Activated gamma-delta T cell treated with Interleukin-2 at 50 U/mL for 16 hours (primary cell): Measurements from ENCODE around the gene TEKT1.
"Not testable (repeated sequence)": the region's sequence is repeated elsewhere in the genome, so short reads cannot be mapped to it uniquely, and the experiment has no call there.

ENCODE experiments used
- DNase-seq: peaks from one replicate; pipeline ENCODE4 v3.0.0-alpha.2; 2020

TEKT1 gene

DNA sequence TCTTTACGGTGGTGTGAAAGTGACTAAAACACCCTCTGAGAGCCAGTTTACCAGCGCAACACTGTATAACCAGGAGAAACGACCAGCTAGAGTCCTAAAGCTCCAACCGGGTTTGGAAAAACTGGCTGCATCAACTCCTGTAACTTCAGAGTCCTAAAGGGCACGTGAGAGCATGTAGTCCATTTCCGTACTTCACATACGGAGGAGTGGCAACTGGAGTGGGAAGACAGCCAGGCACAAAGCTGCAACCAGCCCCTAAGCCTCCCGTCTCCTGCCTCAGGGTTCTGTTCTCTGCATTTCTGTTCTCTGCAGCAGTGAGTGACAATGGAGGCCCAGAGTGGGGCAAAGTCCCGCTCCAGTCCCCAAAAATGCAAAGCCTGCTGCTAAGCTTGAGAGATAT, 19.2 kb downstream of the TEKT1 start:
- no peak for DNase-seq

DNA sequence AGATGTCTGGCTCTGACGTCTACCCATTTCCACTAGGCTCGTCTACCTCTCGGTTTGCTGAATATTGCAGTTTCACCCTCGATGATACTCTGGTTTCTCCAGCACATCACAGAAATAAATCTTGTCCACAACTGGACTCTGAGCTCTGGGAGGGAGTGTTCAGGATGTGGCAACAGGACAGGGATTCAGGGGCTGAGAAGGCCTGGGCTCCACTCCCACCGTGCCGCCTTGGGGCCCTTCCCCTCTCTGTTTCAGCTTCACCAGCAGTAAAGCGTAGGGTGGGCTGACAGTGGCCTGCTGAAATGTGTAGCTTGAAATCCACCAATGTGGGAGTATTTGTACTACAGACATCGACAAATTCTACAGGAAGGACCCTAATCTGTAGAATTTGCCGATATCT, 20.0 kb downstream of the TEKT1 start:
- no peak for DNase-seq

DNA sequence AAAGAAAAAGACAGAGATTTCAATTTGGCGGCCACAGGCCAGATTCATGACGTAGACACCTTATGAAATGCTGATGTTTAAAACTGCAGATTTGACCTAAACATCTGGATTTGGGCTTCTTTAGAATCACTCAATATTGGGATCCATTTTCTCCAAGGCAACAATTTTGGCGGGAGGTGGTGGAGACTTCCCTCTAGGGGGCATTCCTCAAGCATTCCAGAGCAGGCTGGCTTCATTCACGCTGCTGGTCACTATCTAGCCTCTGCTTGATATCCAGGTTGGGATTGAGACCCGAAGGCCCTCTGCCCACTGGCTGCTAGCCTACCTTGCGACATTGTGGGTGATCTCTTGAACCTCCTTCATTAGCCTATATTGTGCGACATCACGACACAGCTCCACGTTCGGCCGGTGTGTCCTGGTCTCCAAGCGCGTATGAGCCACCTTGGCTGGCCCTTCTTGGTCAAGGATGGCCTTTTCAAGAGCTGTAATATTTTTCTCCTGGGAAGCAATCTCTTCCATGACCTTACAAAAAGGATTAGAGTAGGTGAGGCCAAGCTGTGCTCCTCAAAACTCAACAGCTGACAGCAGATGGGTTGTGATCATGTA, 31.0 kb downstream of the TEKT1 start:
- DNase-seq: no peak

DNA sequence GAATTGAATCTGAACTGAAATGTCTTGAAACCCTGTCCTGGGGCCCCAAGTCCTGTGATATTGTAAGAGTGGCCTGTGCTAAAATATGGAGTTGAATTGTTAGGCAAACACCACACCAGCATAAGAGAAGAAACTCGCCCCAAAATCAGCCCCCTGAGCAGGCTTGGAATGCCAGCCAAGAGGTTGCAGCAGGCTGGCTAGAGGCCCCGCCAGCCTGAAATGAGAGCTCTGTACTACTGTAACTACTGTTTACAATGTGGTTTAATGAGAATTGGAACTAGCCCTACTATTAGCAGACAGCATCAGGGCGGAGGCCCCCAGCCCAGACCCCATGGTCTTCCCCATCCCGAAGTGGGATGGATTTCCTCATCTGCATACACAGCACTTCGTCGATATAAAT, 31.8 kb downstream of the TEKT1 start:
- DNase-seq: no peak

DNA sequence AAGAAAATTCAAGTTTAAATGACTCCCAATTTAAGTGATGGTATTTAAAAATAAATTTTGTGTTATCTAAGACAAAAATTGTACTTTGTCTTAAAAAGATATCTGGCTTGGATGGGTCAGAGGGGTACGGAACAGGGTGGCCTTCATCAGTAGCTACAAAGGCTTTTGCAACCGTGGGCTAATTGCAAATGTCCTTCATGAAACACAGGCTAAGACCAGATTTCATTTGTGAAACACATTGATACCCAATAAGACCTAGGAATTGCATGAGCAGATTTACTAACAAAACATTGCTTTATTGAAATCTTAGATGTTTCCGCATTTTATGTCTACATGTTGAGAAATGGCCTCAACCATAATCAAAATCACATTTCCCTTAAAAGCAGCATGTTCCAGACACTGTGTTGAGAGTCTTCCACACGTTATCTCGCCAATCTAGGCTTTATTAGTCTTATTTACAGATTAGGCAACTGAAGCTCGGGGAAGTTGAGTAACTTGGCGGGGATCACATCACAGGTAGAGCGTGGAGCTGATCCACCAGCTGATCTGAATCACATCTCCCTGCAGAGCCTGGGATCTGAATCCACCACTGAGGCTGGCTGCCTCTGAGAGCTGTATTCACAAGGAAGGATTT, 33.7 kb downstream of the TEKT1 start:
- DNase-seq: no peak

DNA sequence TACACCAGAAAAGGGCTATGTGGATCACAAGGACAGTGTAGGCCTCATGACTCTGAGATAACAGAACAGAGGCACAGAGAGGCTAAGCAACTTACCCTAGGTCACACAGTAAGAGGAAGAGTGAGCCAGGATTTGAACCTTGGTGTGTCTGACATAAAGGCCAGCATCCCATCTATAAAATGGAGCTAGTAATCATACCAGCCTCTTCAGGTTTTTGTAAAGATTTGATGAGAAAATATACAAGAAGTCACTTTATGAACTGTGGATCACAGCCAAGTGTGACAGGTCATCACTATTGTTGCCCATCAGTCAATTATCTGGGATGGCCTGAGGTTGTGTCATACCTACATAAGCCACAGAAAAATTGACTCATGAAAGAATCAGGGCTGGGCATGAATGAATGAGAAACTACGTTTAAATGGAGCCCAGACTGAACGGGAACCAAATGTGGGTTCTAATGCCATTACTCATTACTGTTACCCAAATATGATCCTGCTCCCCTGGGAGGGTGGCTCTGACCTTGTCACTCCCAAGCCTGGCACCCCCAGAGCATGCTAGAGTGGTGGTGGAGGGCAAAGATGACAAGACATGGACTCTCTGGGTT, 34.5 kb downstream of the TEKT1 start:
- DNase-seq: no peak

DNA sequence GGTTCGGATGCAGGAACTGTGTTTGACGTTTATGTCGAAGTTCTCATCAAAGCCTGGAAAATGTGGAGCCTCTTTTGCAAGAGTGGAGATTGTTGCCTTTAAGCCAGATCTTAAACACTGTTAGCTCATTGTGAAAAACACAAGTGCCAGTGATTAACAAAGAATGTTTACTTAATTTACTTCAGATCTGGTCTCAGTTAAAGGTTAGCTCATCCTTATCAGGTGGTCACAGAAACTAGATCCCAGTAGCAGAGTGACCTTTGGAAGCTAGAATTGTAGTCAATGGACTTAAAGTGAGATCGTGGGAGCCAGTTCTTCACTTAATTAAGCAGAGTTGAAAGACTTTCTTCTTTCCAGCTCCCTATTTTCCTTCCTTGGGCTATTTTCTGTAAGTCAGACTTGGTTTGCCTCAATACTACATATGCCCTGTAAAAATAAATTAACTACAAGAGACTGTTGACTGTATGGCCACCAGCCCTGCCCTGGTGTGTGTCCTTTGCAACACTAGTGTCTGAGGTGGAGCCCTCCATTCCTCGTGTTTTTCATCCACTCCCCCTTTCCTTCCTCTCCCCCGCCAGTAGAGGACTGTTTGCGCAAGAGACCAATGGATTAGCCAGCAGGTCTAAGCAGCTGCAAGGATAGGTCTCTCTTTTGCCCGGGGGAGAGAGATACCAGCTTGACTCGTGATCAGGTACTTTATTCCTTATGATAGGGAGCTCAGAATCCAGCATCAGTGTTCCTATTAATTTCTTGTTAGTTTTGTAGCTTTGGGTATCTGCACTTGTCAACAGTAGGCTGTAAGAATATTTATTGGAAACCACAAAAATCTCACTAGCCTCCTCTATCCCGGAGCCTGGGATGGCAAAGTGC, 35.3 kb downstream of the TEKT1 start:
- no peak for DNase-seq

DNA sequence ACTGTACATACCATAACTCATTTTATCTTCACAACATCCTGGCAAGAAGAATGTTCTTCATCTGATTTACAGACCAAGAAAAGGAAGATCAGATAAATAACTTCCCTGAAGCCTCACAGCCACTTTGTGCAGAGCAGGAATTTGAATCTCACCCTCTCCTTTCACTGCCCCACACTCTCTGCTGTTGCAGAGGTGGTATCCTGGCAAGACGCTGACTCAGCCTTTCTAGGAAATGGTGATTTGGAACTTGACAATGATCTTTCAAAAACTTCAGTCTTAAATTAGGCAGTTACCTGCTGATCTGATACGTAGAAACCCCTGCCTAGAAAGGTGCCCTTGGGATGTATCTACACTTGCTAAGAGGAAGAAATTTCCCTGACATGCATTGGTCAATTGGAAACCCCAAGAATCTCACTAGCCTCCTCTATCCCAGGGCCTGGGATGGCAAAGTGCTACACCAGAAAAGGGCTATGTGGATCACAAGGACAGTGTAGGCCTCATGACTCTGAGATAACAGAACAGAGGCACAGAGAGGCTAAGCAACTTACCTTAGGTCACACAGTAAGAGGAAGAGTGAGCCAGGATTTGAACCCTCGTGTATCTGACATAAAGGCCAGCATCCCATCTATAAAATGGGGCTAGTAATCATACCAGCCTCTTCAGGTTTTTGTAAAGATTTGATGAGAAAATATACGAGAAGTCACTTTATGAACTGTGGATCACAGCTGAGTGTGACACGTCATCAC, 37.6 kb downstream of the TEKT1 start:
- no peak for DNase-seq

DNA sequence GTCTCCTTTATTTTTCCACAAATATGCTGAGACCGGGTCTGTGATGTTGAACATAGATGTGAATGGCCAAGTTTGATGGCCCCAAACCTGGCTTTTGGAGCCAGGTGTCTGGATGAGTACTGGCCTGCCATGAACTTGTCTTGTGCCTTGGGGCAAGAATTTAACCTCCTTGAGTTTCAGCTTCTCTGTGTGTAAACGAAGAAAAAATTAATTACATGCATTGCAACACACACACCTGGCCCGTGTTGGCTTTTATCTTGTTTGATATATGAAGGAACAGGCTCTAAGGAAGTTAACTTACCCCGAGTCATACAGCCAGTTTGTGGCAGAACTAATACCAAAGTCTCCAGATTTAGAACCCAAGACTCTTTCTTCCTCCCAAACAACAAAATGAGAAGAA, 42.4 kb downstream of the TEKT1 start:
- no peak for DNase-seq

DNA sequence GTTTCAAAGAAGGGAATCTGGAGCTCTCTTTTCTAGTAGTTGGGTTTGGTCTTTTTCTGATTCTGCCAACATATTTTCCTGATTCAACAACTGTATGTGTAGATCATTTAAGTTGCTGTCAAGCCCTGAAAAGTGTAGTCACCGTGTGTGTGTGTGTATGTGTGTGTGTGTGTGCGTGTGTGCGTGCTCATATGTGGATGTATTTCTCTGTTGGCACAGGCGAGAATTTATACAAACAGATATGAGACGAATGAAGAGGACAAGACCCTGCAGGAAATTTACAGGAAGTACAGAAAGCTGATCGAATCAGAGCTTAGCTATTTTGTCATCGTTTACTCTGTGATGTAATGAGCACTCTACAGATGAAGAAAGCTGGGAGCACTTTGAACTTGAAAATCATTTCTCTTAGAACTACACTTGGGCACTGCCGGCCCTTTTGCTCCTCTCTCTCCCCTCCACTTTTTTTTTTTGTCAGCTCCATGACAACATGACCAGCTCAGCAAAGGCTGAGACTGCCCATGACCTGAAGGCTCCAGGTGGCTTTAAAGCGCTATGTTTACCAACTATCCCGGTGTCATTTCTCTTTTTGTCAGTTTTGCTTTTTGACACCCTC, 44.3 kb downstream of the TEKT1 start:
- no peak for DNase-seq

DNA sequence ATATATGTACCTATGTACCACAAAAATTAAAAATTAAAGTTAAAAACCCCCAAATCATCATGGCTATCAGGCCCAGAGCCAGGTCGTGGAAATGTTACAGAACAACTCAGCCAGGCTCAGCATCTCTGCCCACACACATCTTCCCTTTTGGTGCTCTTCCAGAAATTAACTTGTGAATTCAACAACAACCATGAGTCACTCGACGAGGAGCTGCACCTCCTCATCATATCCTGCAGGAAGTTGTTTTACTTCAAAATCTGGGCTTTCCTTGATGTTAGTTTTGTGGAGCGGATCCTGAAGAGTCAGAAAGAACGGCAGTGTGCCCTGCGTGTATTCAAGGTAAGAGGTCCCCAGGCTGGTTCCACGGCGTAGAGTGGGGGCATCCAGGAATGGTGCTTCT, 44.9 kb downstream of the TEKT1 start:
- no peak for DNase-seq

DNA sequence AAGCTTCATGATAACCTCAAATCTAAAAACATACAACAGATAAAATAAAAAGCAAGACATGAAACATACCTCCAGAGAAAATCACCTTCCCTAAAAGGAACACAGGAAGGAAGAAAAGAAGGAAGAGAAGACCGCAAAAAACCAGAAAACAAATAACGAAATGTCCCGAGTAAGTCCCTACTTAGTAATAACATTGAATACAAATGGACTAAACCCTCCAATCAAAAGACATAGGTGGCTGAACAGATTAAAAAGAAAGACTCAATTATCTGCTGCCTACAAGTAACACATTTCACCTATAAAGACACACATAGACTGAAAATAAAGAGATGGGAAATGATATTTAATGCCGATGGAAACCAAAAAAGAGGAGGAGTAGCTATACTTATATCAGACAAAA, 49.3 kb downstream of the TEKT1 start:
- DNase-seq: no peak

DNA sequence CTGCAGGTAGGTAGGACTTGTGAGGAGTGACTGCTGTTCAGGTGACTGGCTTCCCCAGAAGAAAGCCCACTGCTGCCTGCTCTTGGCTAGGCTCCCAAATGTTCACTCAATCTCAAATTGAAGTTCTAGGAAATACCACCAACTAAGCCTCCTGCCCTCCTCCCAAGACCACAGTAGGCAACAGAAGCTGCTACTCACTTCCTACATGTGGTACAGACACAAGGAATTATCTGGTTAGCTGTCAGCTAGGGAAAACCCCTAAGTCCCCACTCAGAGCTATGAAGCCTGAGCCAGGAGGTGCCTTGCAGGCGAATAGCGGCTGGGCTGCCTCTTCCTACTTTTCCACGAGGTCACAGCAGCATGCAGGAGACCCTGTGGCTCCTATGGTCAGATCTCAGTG, 50.6 kb downstream of the TEKT1 start:
- no peak for DNase-seq

DNA sequence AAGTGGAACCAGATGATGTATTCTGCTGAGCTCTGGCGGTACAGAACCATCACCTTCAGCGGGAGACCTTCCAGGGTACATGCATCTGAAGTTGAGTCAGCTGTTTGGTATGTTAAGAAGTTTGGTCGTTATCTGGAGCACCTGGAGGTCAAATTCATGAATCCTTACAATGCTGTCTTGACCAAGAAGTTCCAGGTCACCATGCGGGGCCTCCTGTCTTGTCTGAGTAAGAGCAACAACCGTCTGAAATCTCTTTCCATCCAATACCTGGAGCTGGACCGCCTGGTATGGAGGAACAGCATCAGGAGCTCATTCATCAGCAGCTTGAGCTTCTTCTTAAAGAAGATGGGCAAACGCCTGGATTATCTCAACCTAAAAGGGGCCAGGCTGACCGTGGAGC, 51.5 kb downstream of the TEKT1 start:
- DNase-seq: no peak

DNA sequence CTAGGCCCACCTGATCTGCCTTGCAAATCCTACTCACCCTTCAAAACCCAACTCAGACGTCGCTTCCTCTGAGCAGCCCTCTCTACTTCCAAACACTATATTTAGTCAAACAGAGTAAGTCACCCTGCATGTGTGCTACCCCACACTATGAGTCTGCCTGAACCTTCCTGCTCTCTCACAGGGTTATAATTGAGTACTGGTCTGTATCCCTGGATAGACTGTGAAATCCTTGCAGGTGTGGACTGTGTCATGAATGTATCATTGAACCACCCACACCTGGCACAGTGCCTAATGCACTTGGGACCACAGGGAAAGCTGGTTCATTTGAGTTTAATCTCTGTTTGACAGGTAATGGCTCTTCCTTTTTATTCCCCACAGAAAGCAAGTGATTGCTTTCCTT, 52.1 kb downstream of the TEKT1 start:
- no peak for DNase-seq

DNA sequence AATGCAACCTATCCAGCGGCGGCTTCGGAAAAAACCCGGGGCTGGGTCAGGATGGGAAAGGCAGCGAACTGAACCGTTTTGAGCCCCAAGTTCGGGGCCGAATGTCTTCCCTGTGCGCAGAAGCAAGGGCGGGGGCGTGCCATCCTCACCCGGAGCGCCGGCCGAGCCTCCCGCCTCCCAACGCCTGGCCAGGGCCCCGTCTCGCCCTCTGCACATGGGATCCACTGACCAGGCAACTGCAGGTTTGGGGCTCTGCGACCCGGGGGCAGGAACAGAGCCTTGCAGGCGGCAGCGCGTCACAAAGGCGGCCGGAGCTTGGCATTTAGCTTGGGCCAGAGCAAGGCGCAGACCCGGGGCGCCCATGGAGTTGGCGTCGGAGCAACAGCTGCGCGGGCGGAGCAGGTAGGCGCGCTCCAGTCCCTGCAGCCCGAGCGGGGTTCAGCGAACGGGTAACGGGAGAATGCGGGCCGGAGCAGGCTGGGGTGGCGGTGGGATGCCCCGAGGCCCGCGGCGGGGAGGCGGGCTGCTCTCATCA, 55.6 kb downstream of the TEKT1 start, which contains the start of gene FBXO39:
Gene FBXO39, plus strand, starts transcription at position 345 of the 535 bp plus-strand sequence. CDS start 3,654 bp downstream, outside the sequence.
- DNase-seq: no peak

DNA sequence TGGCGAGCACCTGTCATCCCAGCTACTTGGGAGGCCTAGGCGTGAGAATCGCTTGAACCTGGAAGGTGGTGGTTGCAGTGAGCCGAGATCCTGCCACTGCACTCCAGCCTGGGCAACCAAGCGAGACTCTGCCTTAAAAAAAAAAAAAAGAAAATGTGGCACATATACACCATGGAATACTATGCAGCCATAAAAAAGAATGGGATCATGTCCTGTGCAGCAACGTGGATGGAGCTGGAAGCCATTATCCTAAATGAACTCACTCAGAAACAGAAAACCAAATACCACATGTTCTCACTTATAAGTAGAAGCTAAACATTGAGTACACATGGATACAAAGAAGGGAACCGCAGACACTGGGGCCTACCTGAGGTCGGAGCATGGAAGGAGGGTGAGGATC, 56.6 kb downstream of the TEKT1 start:
- not testable (repeated sequence) for DNase-seq

DNA sequence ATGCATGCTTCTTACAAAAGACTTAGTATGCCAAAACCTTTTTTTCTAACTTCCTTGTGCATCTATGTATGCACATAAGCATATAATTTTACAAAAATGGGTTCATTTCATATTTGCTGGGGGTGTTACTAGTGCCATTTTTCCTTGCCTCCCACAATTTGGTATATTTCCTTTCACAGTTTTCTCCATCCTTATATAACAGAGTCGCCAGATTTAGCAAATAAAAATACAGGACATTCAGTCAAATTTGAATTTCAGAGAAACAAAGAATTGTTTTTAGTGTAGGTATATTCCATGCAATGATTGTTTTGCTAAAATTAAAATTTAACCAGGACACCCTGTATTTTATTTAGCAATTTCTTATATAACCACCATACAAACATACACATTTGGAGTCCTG, 59.5 kb downstream of the TEKT1 start:
- no peak for DNase-seq

DNA sequence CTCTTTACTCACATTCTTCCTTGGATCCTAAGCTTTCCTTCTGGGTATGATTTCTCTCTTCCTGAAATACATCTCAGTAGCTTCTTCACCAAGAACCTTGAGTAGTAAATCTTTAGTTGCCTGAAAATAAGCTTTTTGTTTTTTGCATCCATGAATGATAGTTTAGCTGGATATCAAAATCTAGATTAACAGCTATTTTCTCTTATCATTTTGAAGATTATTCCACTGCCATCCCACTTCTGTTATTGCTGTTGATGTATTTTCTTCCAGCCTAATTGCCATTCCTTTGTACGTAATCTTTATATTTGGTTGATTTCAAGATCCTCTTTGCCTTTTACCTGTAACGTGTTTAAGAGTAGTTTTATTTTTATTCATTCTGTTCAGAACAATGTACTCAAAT, 63.1 kb downstream of the TEKT1 start:
- DNase-seq: no peak

DNA sequence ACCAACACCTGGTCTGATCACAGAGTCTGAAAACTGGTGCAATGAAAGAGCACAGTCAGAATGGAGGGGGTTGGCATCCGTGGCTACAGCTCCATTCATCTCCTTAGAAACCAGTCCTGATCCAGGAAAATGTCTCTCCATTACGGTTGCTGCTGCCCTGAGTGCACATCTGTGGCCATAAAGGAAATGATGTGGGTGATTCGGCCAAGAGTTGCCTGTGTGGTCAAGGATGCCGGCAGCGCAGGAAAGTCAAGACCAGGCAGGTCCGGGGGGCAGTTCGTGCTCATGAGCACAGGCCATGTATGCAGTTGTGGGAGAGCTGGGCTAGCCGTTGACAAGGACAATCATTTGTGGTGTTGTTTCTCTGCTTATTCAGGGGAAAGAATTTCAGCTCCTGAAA, 69.8 kb downstream of the TEKT1 start:
- no peak for DNase-seq

DNA sequence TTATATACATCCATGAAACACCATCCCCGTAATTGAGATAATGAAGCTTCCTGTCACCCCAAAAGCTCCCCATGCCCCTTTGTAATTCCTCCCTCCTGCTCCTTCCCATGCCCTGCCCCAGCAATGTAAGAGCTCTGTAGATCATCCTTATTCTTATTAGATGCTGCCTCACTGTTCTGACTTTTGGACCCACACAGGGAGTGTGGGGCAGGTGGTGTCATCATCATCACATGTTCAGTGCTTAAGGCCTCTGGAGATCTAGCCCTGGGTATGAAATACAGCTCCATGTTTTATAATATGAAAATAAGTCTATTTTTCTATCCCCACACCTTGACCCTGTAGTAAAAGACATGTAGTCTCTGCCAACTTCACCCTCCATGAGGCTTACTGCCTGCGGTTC, 73.8 kb downstream of the TEKT1 start:
- no peak for DNase-seq

DNA sequence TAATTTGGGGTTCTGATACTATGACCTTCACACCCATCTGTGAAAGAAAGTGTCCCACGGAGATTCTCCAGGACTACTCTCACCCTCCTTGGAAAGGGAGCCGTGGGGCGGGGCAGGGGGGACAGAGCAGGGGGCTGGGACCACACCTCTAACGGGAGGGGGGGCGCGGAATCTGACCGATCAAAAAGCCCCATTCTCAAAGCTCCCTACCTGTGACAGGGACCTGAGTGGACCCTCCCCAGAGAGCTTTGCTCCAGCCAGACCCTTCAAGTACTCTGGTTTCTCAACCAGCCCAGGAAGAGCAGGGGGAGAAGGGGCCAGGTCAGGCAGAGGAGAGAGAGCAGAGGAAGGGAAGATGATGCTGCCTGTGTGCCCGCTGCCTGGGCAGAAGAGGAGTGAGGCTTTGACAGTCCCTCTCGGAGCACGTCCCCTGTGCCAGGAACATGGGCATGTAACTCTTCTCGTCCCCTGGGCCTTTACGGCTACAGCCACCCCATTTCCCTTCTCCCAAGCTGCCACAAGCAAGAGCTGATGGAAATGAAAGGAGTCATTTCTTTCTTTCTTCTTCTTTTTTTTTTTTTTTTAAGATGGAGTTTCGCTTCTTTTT, 75.0 kb downstream of the TEKT1 start:
- DNase-seq: no peak
